K562 (cell line): ENCODE measurements around the gene CRADD. TPM values are rescaled to one million over a fixed set of nuclear protein-coding genes. Genes with fewer than 3 reads are reported as not detected.

ENCODE experiments used
- ATAC-seq: fragments of 200-7000 bp; cut with Tn5 transposase; 3 replicates; pipeline ENCODE4 v1.9.1; 2020; ENCODE audit warnings: moderate library complexity
- BruUV-seq: library from RNA; stranded (reverse); fragments of 400-500 nt; replicated peaks from 2 replicates; lab custom pipeline; 2021; lab: Mats Ljungman, UMichigan
- CTCF ChIA-PET: fragments of 300-600 bp; formaldehyde crosslinking; extraction: SDS; loops from one replicate; lab custom pipeline; 2021; ENCODE audit warnings: low intra/inter-chr PET ratio; lab: Yijun Ruan, JAX
- POLR2A ChIA-PET: fragments of 300-600, 350-650 bp; sonication (Branson Sonifier 250); formaldehyde crosslinking; extraction: SDS; loops from one replicate; lab custom pipeline; 2021; ENCODE audit warnings: antibody characterized with exemption, inconsistent platforms; lab: Yijun Ruan, JAX
- DNase-seq, 4 experiments: peaks; one replicate each; pipeline versions ENCODE4 v3.0.0 to v3.0.0-alpha.2; 2011 to 2018; ENCODE audit warnings: low spot score in 3 of 4, mixed read lengths in 3 of 4; ENCODE audit errors: extremely low read depth in 1 of 4
- FAIRE-seq: peaks from 2 replicates; lab custom pipeline; 2011; peaks lifted over from hg19 to GRCh38; lab: Jason Lieb, UNC
- H2AFZ ChIP-seq: 2 replicates; pipeline ENCODE4 v1.6.0; 2011; ENCODE audit warnings: low read depth, low read length, control low read depth, inconsistent platforms
- H3K27ac ChIP-seq: fragments of 200-600 bp; 3 replicates; pipeline ENCODE4 v1.8.0; 2011; ENCODE audit warnings: low read depth, mild to moderate bottlenecking, control low read depth, inconsistent platforms, low read length, moderate library complexity, mixed read lengths; ENCODE audit errors: extremely low read depth
- H3K27me3 ChIP-seq, 2 experiments: fragments of 300-600 bp in 1 of 2; 2 replicates in 1 of 2; 3 replicates in 1 of 2; pipeline versions ENCODE4 v1.6.0 to v1.8.0; 2011; ENCODE audit warnings: inconsistent platforms in 2 of 2, low read length in 2 of 2, mild to moderate bottlenecking in 1 of 2, mixed read lengths in 1 of 2, moderate library complexity in 1 of 2; ENCODE audit not compliant: control insufficient read depth in 2 of 2, insufficient read depth in 2 of 2
- H3K36me3 ChIP-seq: fragments of 300-600 bp; 3 replicates; pipeline ENCODE4 v1.8.0; 2011; ENCODE audit warnings: mild to moderate bottlenecking, low read length, inconsistent platforms; ENCODE audit not compliant: control insufficient read depth, insufficient read depth
- H3K4me1 ChIP-seq, 2 experiments: fragments of 200-600 bp in 1 of 2; replicated peaks in 1 of 2; 2 replicates in 1 of 2; 3 replicates in 1 of 2; pipeline versions ENCODE4 v1.5.1 to v1.8.0; 2011; ENCODE audit warnings: inconsistent platforms in 2 of 2, low read length in 2 of 2, mild to moderate bottlenecking in 1 of 2, mixed read lengths in 1 of 2, moderate library complexity in 1 of 2; ENCODE audit not compliant: control insufficient read depth in 2 of 2, insufficient read depth in 2 of 2
- H3K4me2 ChIP-seq: 2 replicates; pipeline ENCODE4 v1.6.1; 2011; ENCODE audit warnings: low read length, control low read depth, inconsistent platforms, mixed read lengths; ENCODE audit not compliant: insufficient read depth
- H3K4me3 ChIP-seq: fragments of 200-600 bp; sonication (generic), shearing (Covaris generic); 2 replicates; pipeline ENCODE4 v1.5.1; 2016; ENCODE audit warnings: control low read depth, inconsistent platforms
- H3K79me2 ChIP-seq: fragments of 200-600 bp; 3 replicates; pipeline ENCODE4 v1.8.0; 2011; ENCODE audit warnings: low read length, inconsistent platforms; ENCODE audit not compliant: control insufficient read depth, insufficient read depth
- H3K9ac ChIP-seq, 2 experiments: 2 replicates each; pipeline versions ENCODE4 v1.6.0 to v1.6.1; 2011; ENCODE audit warnings: low read depth in 2 of 2, low read length in 2 of 2, control low read depth in 1 of 2, inconsistent platforms in 1 of 2, mild to moderate bottlenecking in 1 of 2, mixed read lengths in 1 of 2; ENCODE audit not compliant: insufficient read depth in 1 of 2
- H3K9me1 ChIP-seq: one replicate; pipeline ENCODE4 v1.6.0; 2011; ENCODE audit warnings: inconsistent platforms, mild to moderate bottlenecking, low read length, moderate library complexity; ENCODE audit not compliant: control insufficient read depth, insufficient read depth
- H3K9me3 ChIP-seq: replicated peaks from 2 replicates; pipeline ENCODE4 v1.5.1; 2011; ENCODE audit warnings: low read depth, low read length, inconsistent platforms; ENCODE audit not compliant: control insufficient read depth, insufficient read depth
- H4K20me1 ChIP-seq: replicated peaks from 2 replicates; pipeline ENCODE4 v1.6.1; 2011; ENCODE audit warnings: low read length, inconsistent platforms, mixed read lengths; ENCODE audit not compliant: control insufficient read depth, insufficient read depth
- CREB1 ChIP-seq, 2 experiments: sonication (generic) in 1 of 2; formaldehyde crosslinking in 1 of 2; IDR thresholded peaks; 2 replicates each; pipeline versions ENCODE4 v1.6.1 to v1.8.0; 2012 to 2022; ENCODE audit warnings: inconsistent platforms in 1 of 2, mild to moderate bottlenecking in 1 of 2, missing genetic modification reagents in 1 of 2, moderate library complexity in 1 of 2
- ESRRA ChIP-seq: fragments of 450-650 bp; IDR thresholded peaks from 2 replicates; pipeline ENCODE4 v1.6.1; 2014; ENCODE audit warnings: low read depth, mild to moderate bottlenecking, moderate library complexity, borderline replicate concordance
- WGBS: fragments of 100-300 bp; shearing (Covaris generic); methylation state at CpG from one replicate; pipeline ENCODE4 v1.1.6; 2016; ENCODE audit warnings: low coverage, mixed read lengths; ENCODE audit not compliant: insufficient coverage; ENCODE audit errors: missing lambda C conversion rate; 5-methylcytosine and 5-hydroxymethylcytosine counted together
- in situ Hi-C: fragments of 300-500 bp; cut with MboI; formaldehyde crosslinking; loops from 4 replicates; pipeline ENCODE4 v1.15.0; 2018; ENCODE audit warnings: inconsistent platforms, mixed read lengths
- intact Hi-C: fragments of 100-400 bp; cut with micrococcal nuclease; formaldehyde crosslinking; loops from 2 replicates; pipeline ENCODE4 v1.14.2; 2022
- polyA plus RNA-seq, 8 experiments: library from polyadenylated mRNA; depleted of rRNA in 4 of 8; stranded (reverse) in 5 of 8; unstranded in 3 of 8; fragments of >200 nt; fragmentation: Nextera tagmentation in 2 of 8; fragmentation: Illumina TruSeq in 1 of 8; extraction: Ambion mirVana in 2 of 8; extraction: Trizol in 1 of 8; gene quantifications; 2 replicates each; pipeline versions ENCODE4 v1.2.1 to v1.2.3, GENCODE V29; 2011 to 2014; ENCODE audit warnings: inconsistent platforms in 1 of 8, missing spikeins in 1 of 8
- total RNA-seq, 7 experiments: library from RNA; depleted of rRNA in 6 of 7; stranded (reverse); fragments of >200 nt in 6 of 7; fragmentation: Illumina TruSeq in 2 of 7; extraction: Trizol in 2 of 7; gene quantifications; 2 replicates each; pipeline versions ENCODE4 v1.2.1 to v1.2.3, GENCODE V29; 2011 to 2021; ENCODE audit warnings: low replicate concordance in 1 of 7

CRADD gene
- total and polyA plus RNA-seq, 9 of the 15 experiments (the other 6 are each of a cell fraction or from before 2014, with no cell fraction given) = 20.5 to 41.1 (median 25.9) TPM

DNA sequence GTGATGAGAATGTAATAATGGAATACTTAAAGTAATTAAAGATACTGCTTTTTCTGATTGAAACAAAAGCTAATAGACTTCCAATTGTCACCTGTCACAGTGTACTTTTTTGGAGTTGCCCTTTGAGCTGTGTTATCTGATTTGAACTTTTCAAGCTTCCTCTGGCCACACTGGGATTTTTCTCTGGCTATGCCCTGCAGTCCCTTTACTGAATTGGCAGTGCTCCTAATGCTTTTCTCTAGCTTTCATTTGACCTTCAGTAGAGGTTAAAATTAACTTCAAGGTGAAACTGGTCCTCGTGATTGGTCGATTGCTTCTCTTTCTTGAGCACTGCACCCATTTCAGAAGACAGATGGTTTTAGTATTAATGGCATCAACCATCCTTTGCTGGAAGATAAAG, 89.2 kb downstream of the CRADD start:
- DNase-seq (no peak), ATAC-seq (no peak), FAIRE-seq (no peak)
- Histone ChIP-seq H3K79me2 (peaks cover 13% of the 10 kb centered on the region; the same call in 1 of the 3 replicates), H3K9ac (no peak overlapping the region), H3K4me2 (no peak overlapping the region), H3K9me3 (no peaks in the 10 kb centered on the region), H3K36me3 (no peaks in the 10 kb centered on the region), H3K27me3 (no peaks in the 10 kb centered on the region), H3K4me3 (no peak overlapping the region), H3K9me1 (no peaks in the 10 kb centered on the region), H3K27ac (no peak overlapping the region), H2AFZ (no peak overlapping the region), H4K20me1 (no peaks in the 10 kb centered on the region), H3K4me1 (peaks cover 4 to 33% of the 10 kb centered on the region in 2 experiments; a peak in 4 of 5 replicates)
- in situ Hi-C loops = loop anchor here (10.0 kb wide), 1 partner anchor 262 kb away; no protein-coding TSS in a partner anchor
- ChIA-PET CTCF (interaction anchor here (0.7 to 1.2 kb wide), 3 partner anchors 196 to 336 kb away, joined by 3 to 5 read pairs (median 3); no protein-coding TSS in a partner anchor), POLR2A (interaction anchor here (0.6 to 1.6 kb wide), 4 partner anchors 9 to 199 kb away, joined by 3 to 6 read pairs (median 3); partner anchors contain the start of gene SOCS2)
- intact Hi-C loops = loop anchor here (10.0 kb wide), 1 partner anchor 782 kb away; no protein-coding TSS in a partner anchor
- TF ChIP-seq ESRRA (peak; percentile 43; the same call in 1 of the 2 replicates), CREB1 (IDR thresholded peaks at IDR 0.05) (no peak), CREB1 (CRISPR knock-in tag; IDR thresholded peaks at IDR 0.05) (no peak)
- no TSS peak for BruUV-seq
- 59% methylated on average over 2 of the region's 2 CpGs for WGBS
